HG02840 (cell line): ENCODE results near the gene FGF19.

Experiments used
- ATAC-seq: cut with Tn5 transposase; IDR thresholded peaks from one replicate; pipeline ENCODE4 v1.9.1; 2021; ENCODE audit warnings: mild to moderate bottlenecking, moderate library complexity, moderate number of reproducible peaks; ENCODE audit not compliant: unreplicated experiment, low FRiP score

The FGF19 gene

GRCh38 chr11:69718912-69719311 is 15.1 kb upstream of the FGF19 start:
- no peak for ATAC-seq

- no peak for ATAC-seq
These were observed 14.3 kb upstream of the FGF19 start for GRCh38 chr11:69718147-69718546.

- ATAC-seq: no peak
These were observed 13.3 kb upstream of the FGF19 start for GRCh38 chr11:69716891-69717747.

- ATAC-seq: no peak
These were observed 12.3 kb upstream of the FGF19 start for GRCh38 chr11:69716099-69716498.

GRCh38 chr11:69715446-69715845 is 11.6 kb upstream of the FGF19 start:
- no peak for ATAC-seq

GRCh38 chr11:69711822-69712801 is 8.3 kb upstream of the FGF19 start:
- ATAC-seq: no peak

- no peak for ATAC-seq
These were observed 5.0 kb upstream of the FGF19 start for GRCh38 chr11:69708736-69709401.

GRCh38 chr11:69707176-69707575 is 3.4 kb upstream of the FGF19 start:
- no peak for ATAC-seq

GRCh38 chr11:69705901-69706787 is 2.3 kb upstream of the FGF19 start:
- no peak for ATAC-seq

GRCh38 chr11:69705351-69705811 is 1.6 kb upstream of the FGF19 start:
- ATAC-seq: no peak

- ATAC-seq: no peak
These were observed 859 bp upstream of the FGF19 start for GRCh38 chr11:69704508-69705253.

- ATAC-seq: no peak
These were observed 412 bp downstream of the FGF19 start for GRCh38 chr11:69703453-69703767.

GRCh38 chr11:69702769-69703452 is 911 bp downstream of the FGF19 start:
- no peak for ATAC-seq

GRCh38 chr11:69702239-69702691 is 1.6 kb downstream of the FGF19 start:
- ATAC-seq: no peak

- ATAC-seq: no peak
These were observed 3.3 kb downstream of the FGF19 start for GRCh38 chr11:69700278-69701140.

- no peak for ATAC-seq
These were observed 4.6 kb downstream of the FGF19 start for GRCh38 chr11:69699213-69699612.

GRCh38 chr11:69698362-69698761 is 5.5 kb downstream of the FGF19 start:
- no peak for ATAC-seq

- no peak for ATAC-seq
These were observed 6.0 kb downstream of the FGF19 start for GRCh38 chr11:69697861-69698260.
